GM21423 (cell line): ENCODE data around the gene CNFN.

Source experiments
- ATAC-seq: cut with Tn5 transposase; IDR thresholded peaks from one replicate; pipeline ENCODE4 v1.9.1; 2021; ENCODE audit warnings: mild to moderate bottlenecking, moderate library complexity; ENCODE audit not compliant: unreplicated experiment

CNFN gene

GRCh38 chr19:42389899-42390298 is at the start of gene CNFN:
CNFN (minus strand) TSS chr19:42390297; CDS start chr19:42389037, 1,260 bp downstream.
- no peak for ATAC-seq

- no peak for ATAC-seq
Observed at GRCh38 chr19:42436006-42436405, 45.9 kb upstream of the CNFN start.

GRCh38 chr19:42435316-42435715 is 45.2 kb upstream of the CNFN start:
- ATAC-seq, result no peak

GRCh38 chr19:42433503-42434260 is 43.6 kb upstream of the CNFN start:
- no peak for ATAC-seq

GRCh38 chr19:42431486-42431885 is 41.4 kb upstream of the CNFN start:
- no peak for ATAC-seq

- no peak for ATAC-seq
Observed at GRCh38 chr19:42428676-42429075, 38.6 kb upstream of the CNFN start.

GRCh38 chr19:42427313-42427712 is 37.2 kb upstream of the CNFN start, which contains the start of gene LIPE:
LIPE (minus strand) TSS chr19:42427388; CDS start chr19:42427149, 239 bp downstream.
- no peak for ATAC-seq

- ATAC-seq, result no peak
Observed at GRCh38 chr19:42426643-42427042, 36.5 kb upstream of the CNFN start.

- no peak for ATAC-seq
Observed at GRCh38 chr19:42424712-42425131, 34.6 kb upstream of the CNFN start.

GRCh38 chr19:42424345-42424707 is 34.2 kb upstream of the CNFN start:
- ATAC-seq, result no peak

- ATAC-seq, result peak; percentile 83
Observed at GRCh38 chr19:42423462-42424344, 33.6 kb upstream of the CNFN start.

GRCh38 chr19:42422901-42423461 is 32.9 kb upstream of the CNFN start:
- peak; percentile 30 for ATAC-seq

- no peak for ATAC-seq
Observed at GRCh38 chr19:42422092-42422900, 32.2 kb upstream of the CNFN start.

GRCh38 chr19:42421591-42422031 is 31.5 kb upstream of the CNFN start:
- ATAC-seq, result no peak

- no peak for ATAC-seq
Observed at GRCh38 chr19:42421101-42421500, 31.0 kb upstream of the CNFN start.

- no peak for ATAC-seq
Observed at GRCh38 chr19:42420055-42420544, 30.0 kb upstream of the CNFN start.

GRCh38 chr19:42419309-42419708 is 29.2 kb upstream of the CNFN start:
- no peak for ATAC-seq

- no peak for ATAC-seq
Observed at GRCh38 chr19:42412661-42413076, 22.6 kb upstream of the CNFN start.

- no peak for ATAC-seq
Observed at GRCh38 chr19:42412227-42412626, 22.1 kb upstream of the CNFN start.

- ATAC-seq, result no peak
Observed at GRCh38 chr19:42411581-42412178, 21.6 kb upstream of the CNFN start.
